GM21381 (cell line): ENCODE measurements around the gene MCF2L2.
"Not testable (repeated sequence)": the region's sequence is repeated elsewhere in the genome, so short reads cannot be mapped to it uniquely, and the experiment has no call there.

ENCODE experiments used
- ATAC-seq: cut with Tn5 transposase; IDR thresholded peaks from one replicate; pipeline ENCODE4 v1.9.1; 2021; ENCODE audit warnings: mild to moderate bottlenecking, moderate library complexity; ENCODE audit not compliant: unreplicated experiment

The MCF2L2 gene

GRCh38 chr3:183249006-183249718, 179.3 kb downstream of the MCF2L2 start:
- ATAC-seq, result no peak

- no peak for ATAC-seq
Observed at GRCh38 chr3:183247011-183247589, 181.3 kb downstream of the MCF2L2 start.

- no peak for ATAC-seq
Observed at GRCh38 chr3:183244981-183245476, 183.4 kb downstream of the MCF2L2 start.

- no peak for ATAC-seq
Observed at GRCh38 chr3:183244219-183244618, 184.2 kb downstream of the MCF2L2 start.

GRCh38 chr3:183242431-183242830, 186.0 kb downstream of the MCF2L2 start:
- no peak for ATAC-seq

GRCh38 chr3:183239046-183239445, 189.4 kb downstream of the MCF2L2 start:
- ATAC-seq, result no peak

GRCh38 chr3:183233966-183234365, 194.5 kb downstream of the MCF2L2 start:
- no peak for ATAC-seq

- ATAC-seq, result no peak
Observed at GRCh38 chr3:183230826-183231225, 197.6 kb downstream of the MCF2L2 start.

- not testable (repeated sequence) for ATAC-seq
Observed at GRCh38 chr3:183230251-183230650, 198.2 kb downstream of the MCF2L2 start.

- no peak for ATAC-seq
Observed at GRCh38 chr3:183229178-183229577, 199.2 kb downstream of the MCF2L2 start.

- ATAC-seq, result no peak
Observed at GRCh38 chr3:183227586-183227985, 200.8 kb downstream of the MCF2L2 start.

- ATAC-seq, result no peak
Observed at GRCh38 chr3:183226333-183226890, 202.0 kb downstream of the MCF2L2 start.

- ATAC-seq, result no peak
Observed at GRCh38 chr3:183224180-183224970, 204.0 kb downstream of the MCF2L2 start.

- ATAC-seq, result no peak
Observed at GRCh38 chr3:183222631-183223235, 205.7 kb downstream of the MCF2L2 start.

- ATAC-seq, result no peak
Observed at GRCh38 chr3:183220828-183221227, 207.6 kb downstream of the MCF2L2 start.

GRCh38 chr3:183218826-183219225, 209.6 kb downstream of the MCF2L2 start:
- no peak for ATAC-seq

- no peak for ATAC-seq
Observed at GRCh38 chr3:183217548-183218332, 210.7 kb downstream of the MCF2L2 start.

- ATAC-seq, result no peak
Observed at GRCh38 chr3:183215591-183216202, 212.7 kb downstream of the MCF2L2 start.

- ATAC-seq, result no peak
Observed at GRCh38 chr3:183214277-183214612, 214.2 kb downstream of the MCF2L2 start.
